ENCODE measurements around the gene EIF4A2. TPM values are rescaled to one million over a fixed set of nuclear protein-coding genes. Genes with fewer than 3 reads are reported as not detected.

Gene EIF4A2
- total and polyA plus RNA-seq, 2 of the 13 experiments (the other 11 are each of a cell fraction or from before 2014, with no cell fraction given) = 480 to 596 TPM

- peak; percentile 63; the same call in 1 of the 2 replicates for TF ChIP-seq ZBTB10 (CRISPR knock-in tag; IDR thresholded peaks at IDR 0.05; ENCODE audit: borderline replicate concordance)
- peak; percentile 26; the same call in 1 of the 2 replicates for TF ChIP-seq ZSCAN12 (CRISPR knock-in tag; IDR thresholded peaks at IDR 0.05)
- 0 out of 2 replicates have a peak, but pooled peaks have one; percentile 46 for TF ChIP-seq ZSCAN25 (CRISPR knock-in tag; IDR thresholded peaks at IDR 0.05)
- TF ChIP-seq E2F5 (CRISPR knock-in tag; conservative IDR thresholded peaks at IDR 0.05) = no peak; the same call in 1 of the 2 replicates
- TF ChIP-seq DRAP1 (CRISPR knock-in tag; IDR thresholded peaks at IDR 0.05) = peak; percentile 93
- TF ChIP-seq ZNF75D (CRISPR knock-in tag; IDR thresholded peaks at IDR 0.05; ENCODE audit: borderline replicate concordance) = peak; percentile 86; the same call in 1 of the 2 replicates
- peak; percentile 75; the same call in 1 of the 2 replicates for TF ChIP-seq KAT7 (CRISPR knock-in tag; IDR thresholded peaks at IDR 0.05; ENCODE audit: borderline replicate concordance)
- peak; percentile 73 for TF ChIP-seq RBFOX2 (IDR thresholded peaks at IDR 0.05; ENCODE audit: low read depth, low read length)
- TF ChIP-seq ZBTB40 (IDR thresholded peaks at IDR 0.05) = no peak
- peak; percentile 47; the same call in 1 of the 2 replicates for TF ChIP-seq ZBTB40 (CRISPR knock-in tag; IDR thresholded peaks at IDR 0.05)
Observed at GRCh38 chr3:186783058-186783730, at the start of gene EIF4A2 (continued).
